Measurements from ENCODE around the gene TSKS.

TSKS gene

DNA sequence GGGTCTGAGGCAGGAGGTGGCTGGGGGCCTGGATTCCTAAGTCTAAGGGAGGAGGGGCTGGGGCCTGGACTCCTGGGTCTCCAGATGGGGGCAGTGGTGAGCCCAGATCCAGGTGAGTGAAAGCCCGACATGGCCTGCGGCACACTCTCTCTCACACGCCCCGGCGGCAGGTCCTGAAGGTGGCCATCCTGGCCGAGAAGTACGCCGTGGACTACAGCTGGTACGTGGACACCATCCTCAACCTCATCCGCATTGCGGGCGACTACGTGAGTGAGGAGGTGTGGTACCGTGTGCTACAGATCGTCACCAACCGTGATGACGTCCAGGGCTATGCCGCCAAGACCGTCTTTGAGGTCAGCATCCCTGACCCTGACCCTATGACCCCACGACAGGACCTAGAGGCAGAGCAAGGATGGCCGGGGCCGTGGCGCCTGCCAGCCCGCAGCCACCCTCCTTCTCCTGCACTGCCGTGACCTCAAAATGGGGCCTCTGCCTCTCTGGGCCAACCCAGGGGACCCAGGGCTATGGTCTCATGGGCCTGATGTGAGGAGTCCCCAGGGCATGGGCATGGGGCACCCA, 36.8 kb upstream of the TSKS start:
- no peak for TF ChIP-seq FOXM1 (IDR thresholded peaks at IDR 0.05; ENCODE audit: borderline replicate concordance, low read depth)
- TF ChIP-seq RAD21 (IDR thresholded peaks at IDR 0.05; ENCODE audit: low read depth), result peak; percentile 3; the same call in 1 of the 2 replicates

DNA sequence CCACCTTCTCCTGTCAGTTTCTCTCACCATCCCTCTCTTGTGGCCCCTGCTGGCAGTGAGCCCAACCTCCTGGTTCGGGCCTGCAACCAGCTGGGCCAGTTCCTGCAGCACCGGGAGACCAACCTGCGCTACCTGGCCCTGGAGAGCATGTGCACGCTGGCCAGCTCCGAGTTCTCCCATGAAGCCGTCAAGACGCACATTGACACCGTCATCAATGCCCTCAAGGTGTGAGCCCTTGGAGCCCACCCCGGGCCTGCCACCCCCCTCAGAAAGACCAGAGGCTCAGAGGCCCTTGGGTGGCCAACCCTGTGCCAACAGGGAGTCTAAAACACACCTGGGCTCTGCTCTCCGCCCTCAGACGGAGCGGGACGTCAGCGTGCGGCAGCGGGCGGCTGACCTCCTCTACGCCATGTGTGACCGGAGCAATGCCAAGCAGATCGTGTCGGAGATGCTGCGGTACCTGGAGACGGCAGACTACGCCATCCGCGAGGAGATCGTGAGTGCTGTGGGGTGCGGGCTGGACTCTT, 36.2 kb upstream of the TSKS start:
- TF ChIP-seq FOXM1 (IDR thresholded peaks at IDR 0.05; ENCODE audit: borderline replicate concordance, low read depth) (no peak), NFIC (IDR thresholded peaks at IDR 0.05) (no peak), RAD21 (IDR thresholded peaks at IDR 0.05; ENCODE audit: low read depth) (no peak), TAF1 (IDR thresholded peaks at IDR 0.05; ENCODE audit: low read depth) (no peak), MAX (IDR thresholded peaks at IDR 0.05) (no peak), EGR1 (IDR thresholded peaks at IDR 0.05) (no peak), TCF12 (IDR thresholded peaks at IDR 0.05; ENCODE audit: low read depth) (no peak), ZBTB7A (IDR thresholded peaks at IDR 0.05; ENCODE audit: low read depth) (no peak), EP300 (IDR thresholded peaks at IDR 0.05; ENCODE audit: borderline replicate concordance) (no peak), YY1 (IDR thresholded peaks at IDR 0.05; ENCODE audit: low read depth) (no peak), TEAD4 (IDR thresholded peaks at IDR 0.05) (no peak), CEBPB (IDR thresholded peaks at IDR 0.05) (no peak)
- TF ChIP-seq, protein P1, sequence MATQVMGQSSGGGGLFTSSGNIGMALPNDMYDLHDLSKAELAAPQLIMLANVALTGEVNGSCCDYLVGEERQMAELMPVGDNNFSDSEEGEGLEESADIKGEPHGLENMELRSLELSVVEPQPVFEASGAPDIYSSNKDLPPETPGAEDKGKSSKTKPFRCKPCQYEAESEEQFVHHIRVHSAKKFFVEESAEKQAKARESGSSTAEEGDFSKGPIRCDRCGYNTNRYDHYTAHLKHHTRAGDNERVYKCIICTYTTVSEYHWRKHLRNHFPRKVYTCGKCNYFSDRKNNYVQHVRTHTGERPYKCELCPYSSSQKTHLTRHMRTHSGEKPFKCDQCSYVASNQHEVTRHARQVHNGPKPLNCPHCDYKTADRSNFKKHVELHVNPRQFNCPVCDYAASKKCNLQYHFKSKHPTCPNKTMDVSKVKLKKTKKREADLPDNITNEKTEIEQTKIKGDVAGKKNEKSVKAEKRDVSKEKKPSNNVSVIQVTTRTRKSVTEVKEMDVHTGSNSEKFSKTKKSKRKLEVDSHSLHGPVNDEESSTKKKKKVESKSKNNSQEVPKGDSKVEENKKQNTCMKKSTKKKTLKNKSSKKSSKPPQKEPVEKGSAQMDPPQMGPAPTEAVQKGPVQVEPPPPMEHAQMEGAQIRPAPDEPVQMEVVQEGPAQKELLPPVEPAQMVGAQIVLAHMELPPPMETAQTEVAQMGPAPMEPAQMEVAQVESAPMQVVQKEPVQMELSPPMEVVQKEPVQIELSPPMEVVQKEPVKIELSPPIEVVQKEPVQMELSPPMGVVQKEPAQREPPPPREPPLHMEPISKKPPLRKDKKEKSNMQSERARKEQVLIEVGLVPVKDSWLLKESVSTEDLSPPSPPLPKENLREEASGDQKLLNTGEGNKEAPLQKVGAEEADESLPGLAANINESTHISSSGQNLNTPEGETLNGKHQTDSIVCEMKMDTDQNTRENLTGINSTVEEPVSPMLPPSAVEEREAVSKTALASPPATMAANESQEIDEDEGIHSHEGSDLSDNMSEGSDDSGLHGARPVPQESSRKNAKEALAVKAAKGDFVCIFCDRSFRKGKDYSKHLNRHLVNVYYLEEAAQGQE (IDR thresholded peaks at IDR 0.05; ENCODE audit: low read depth), result no peak
- TF ChIP-seq, protein P2, sequence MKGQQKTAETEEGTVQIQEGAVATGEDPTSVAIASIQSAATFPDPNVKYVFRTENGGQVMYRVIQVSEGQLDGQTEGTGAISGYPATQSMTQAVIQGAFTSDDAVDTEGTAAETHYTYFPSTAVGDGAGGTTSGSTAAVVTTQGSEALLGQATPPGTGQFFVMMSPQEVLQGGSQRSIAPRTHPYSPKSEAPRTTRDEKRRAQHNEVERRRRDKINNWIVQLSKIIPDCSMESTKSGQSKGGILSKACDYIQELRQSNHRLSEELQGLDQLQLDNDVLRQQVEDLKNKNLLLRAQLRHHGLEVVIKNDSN (IDR thresholded peaks at IDR 0.05), result no peak

- TF ChIP-seq, protein P1 (IDR thresholded peaks at IDR 0.05; ENCODE audit: low read depth), result no peak
- TF ChIP-seq TEAD4 (IDR thresholded peaks at IDR 0.05), result no peak
- no peak for TF ChIP-seq CREB1 (IDR thresholded peaks at IDR 0.05; ENCODE audit: low read depth)
- no peak for TF ChIP-seq CEBPB (IDR thresholded peaks at IDR 0.05)
- no peak for TF ChIP-seq TAF1 (IDR thresholded peaks at IDR 0.05; ENCODE audit: low read depth)
- TF ChIP-seq FOXM1 (IDR thresholded peaks at IDR 0.05; ENCODE audit: borderline replicate concordance, low read depth), result no peak
- no peak for TF ChIP-seq EP300 (IDR thresholded peaks at IDR 0.05; ENCODE audit: borderline replicate concordance)
- TF ChIP-seq RAD21 (IDR thresholded peaks at IDR 0.05; ENCODE audit: low read depth), result no peak
- TF ChIP-seq TCF12 (IDR thresholded peaks at IDR 0.05; ENCODE audit: low read depth), result no peak
- TF ChIP-seq EGR1 (IDR thresholded peaks at IDR 0.05), result no peak
- no peak for TF ChIP-seq ZBTB7A (IDR thresholded peaks at IDR 0.05; ENCODE audit: low read depth)
Observed at GRCh38 chr19:49798574-49798973, 35.5 kb upstream of the TSKS start.

DNA sequence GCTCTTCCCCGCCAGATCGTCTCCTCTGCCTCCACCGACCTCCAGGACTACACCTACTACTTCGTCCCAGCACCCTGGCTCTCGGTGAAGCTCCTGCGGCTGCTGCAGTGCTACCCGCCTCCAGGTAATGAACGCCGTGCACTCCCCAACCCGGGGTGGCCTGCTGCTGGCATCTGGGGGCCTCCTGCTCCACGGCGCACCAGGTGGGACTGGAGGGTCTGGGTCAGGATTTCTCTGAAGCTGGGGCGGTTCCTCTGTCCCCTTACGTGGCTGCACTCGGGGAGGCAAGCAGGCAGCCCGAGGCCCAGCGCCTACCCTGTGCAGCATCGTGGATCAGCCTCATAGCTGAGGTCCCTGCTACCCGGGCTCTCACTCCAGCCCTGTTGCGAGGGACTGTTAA, 32.5 kb upstream of the TSKS start:
- TF ChIP-seq NFIC (IDR thresholded peaks at IDR 0.05) (no peak), EP300 (IDR thresholded peaks at IDR 0.05; ENCODE audit: borderline replicate concordance) (no peak), TEAD4 (IDR thresholded peaks at IDR 0.05) (no peak), EGR1 (IDR thresholded peaks at IDR 0.05) (no peak)

GRCh38 chr19:49793561-49793840, 30.4 kb upstream of the TSKS start:
- TF ChIP-seq MAX (IDR thresholded peaks at IDR 0.05), result no peak

GRCh38 chr19:49792829-49793560, 29.9 kb upstream of the TSKS start:
- no peak for TF ChIP-seq EP300 (IDR thresholded peaks at IDR 0.05; ENCODE audit: borderline replicate concordance)

GRCh38 chr19:49791776-49792445, 28.8 kb upstream of the TSKS start:
- no peak for TF ChIP-seq EGR1 (IDR thresholded peaks at IDR 0.05)
- no peak for TF ChIP-seq RAD21 (IDR thresholded peaks at IDR 0.05; ENCODE audit: low read depth)
